ENCODE results near the gene PRDM2. TPM values are rescaled to one million over a fixed set of nuclear protein-coding genes. Genes with fewer than 3 reads are reported as not detected.

PRDM2 gene
- total and polyA plus RNA-seq, 8 donors: 9.3 to 26.4 (median 15.1) TPM

DNA sequence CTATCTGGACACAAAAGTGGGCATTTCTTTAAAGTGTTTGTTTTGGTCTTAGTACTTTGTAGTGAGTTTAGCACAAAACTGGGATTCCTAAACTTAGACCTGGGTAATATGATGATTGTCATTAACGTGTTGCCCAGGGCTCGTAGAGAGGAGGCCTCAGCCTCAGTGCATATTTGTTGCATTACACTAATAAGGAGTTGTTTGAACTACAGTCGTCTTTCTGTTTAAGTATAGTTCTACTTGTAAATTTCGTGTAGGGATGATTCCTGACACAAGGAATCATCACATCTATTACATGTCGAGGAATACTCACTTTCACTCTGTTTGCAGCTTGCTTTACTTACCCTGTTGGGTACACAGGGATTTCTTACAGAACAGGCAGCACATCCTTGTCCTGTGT lies 85.0 kb downstream of the PRDM2 start:
- Histone ChIP-seq H3K36me3 (peaks cover 0 to 11% (median 10%) of the 10 kb centered on the region in 3 donors), H3K9me3 (no peaks in the 10 kb centered on the region), H3K27ac (no peak overlapping the region), H3K4me3 (no peak overlapping the region), H3K4me1 (no peaks in the 10 kb centered on the region), H3K27me3 (no peaks in the 10 kb centered on the region)
- intact Hi-C loops (cut with DNase I): no loop called here
- WGBS, 2 donors: 70 to 72% methylated on average over 5 of the region's 5 CpGs
- DNase-seq (no peak), FAIRE-seq (no peak), ATAC-seq (no peak)
- TF ChIP-seq, protein P1, sequence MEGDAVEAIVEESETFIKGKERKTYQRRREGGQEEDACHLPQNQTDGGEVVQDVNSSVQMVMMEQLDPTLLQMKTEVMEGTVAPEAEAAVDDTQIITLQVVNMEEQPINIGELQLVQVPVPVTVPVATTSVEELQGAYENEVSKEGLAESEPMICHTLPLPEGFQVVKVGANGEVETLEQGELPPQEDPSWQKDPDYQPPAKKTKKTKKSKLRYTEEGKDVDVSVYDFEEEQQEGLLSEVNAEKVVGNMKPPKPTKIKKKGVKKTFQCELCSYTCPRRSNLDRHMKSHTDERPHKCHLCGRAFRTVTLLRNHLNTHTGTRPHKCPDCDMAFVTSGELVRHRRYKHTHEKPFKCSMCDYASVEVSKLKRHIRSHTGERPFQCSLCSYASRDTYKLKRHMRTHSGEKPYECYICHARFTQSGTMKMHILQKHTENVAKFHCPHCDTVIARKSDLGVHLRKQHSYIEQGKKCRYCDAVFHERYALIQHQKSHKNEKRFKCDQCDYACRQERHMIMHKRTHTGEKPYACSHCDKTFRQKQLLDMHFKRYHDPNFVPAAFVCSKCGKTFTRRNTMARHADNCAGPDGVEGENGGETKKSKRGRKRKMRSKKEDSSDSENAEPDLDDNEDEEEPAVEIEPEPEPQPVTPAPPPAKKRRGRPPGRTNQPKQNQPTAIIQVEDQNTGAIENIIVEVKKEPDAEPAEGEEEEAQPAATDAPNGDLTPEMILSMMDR (IDR thresholded peaks at IDR 0.05): no peak

- TF ChIP-seq, protein P1 (IDR thresholded peaks at IDR 0.05): no peak
- Histone ChIP-seq H3K36me3 (peaks cover 0 to 9% (median 7%) of the 10 kb centered on the region in 3 donors), H3K9me3 (no peaks in the 10 kb centered on the region), H3K27me3 (no peaks in the 10 kb centered on the region), H3K4me3 (no peak overlapping the region), H3K4me1 (no peaks in the 10 kb centered on the region), H3K27ac (no peak overlapping the region)
- intact Hi-C loops (cut with DNase I): no loop called here
- DNase-seq: no peak
- no peak for FAIRE-seq
- no peak for ATAC-seq
- 94 to 95% methylated on average over 10 of the region's 10 CpGs for WGBS, 2 donors
Measured at GRCh38 chr1:13786541-13786940, 86.6 kb downstream of the PRDM2 start.

GRCh38 chr1:13788795-13789194 lies 88.8 kb downstream of the PRDM2 start:
- Histone ChIP-seq H3K4me3 (no peak overlapping the region), H3K36me3 (peaks cover 0 to 3% (median 0%) of the 10 kb centered on the region in 3 donors), H3K27me3 (no peaks in the 10 kb centered on the region), H3K27ac (no peak overlapping the region), H3K4me1 (no peaks in the 10 kb centered on the region), H3K9me3 (no peaks in the 10 kb centered on the region)
- WGBS, 2 donors: 94 to 95% methylated on average over 6 of the region's 6 CpGs
- intact Hi-C loops (cut with DNase I): no loop called here
- no peak for ATAC-seq
- FAIRE-seq: no peak
- TF ChIP-seq, protein P1 (IDR thresholded peaks at IDR 0.05): no peak
- no peak for DNase-seq

GRCh38 chr1:13790290-13791030 lies 90.5 kb downstream of the PRDM2 start:
- ATAC-seq: no peak
- no peak overlapping the region for H3K4me3 ChIP-seq
- H3K27ac ChIP-seq: no peak overlapping the region

More at GRCh38 chr1:13790290-13791030, 90.5 kb downstream of the PRDM2 start:
- intact Hi-C loops (cut with DNase I): no loop called here
- Histone ChIP-seq H3K27me3 (no peaks in the 10 kb centered on the region), H3K4me1 (no peaks in the 10 kb centered on the region), H3K36me3 (peaks cover 0 to 3% (median 0%) of the 10 kb centered on the region in 3 donors), H3K9me3 (no peaks in the 10 kb centered on the region)
- FAIRE-seq (no peak), DNase-seq (no peak)
- 90% methylated on average over 12 to 13 of the region's 13 CpGs for WGBS, 2 donors
- TF ChIP-seq, protein P1 (IDR thresholded peaks at IDR 0.05): no peak
